22Rv1 (cell line): ENCODE data around the gene MID2.
"Not testable (repeated sequence)": the region's sequence is repeated elsewhere in the genome, so short reads cannot be mapped to it uniquely, and the experiment has no call there.

Experiments
- ZFX ChIP-seq: fragments of 450-650 bp; IDR thresholded peaks from 2 replicates; pipeline ENCODE4 v1.6.1; 2017; ENCODE audit warnings: antibody characterized with exemption, borderline replicate concordance
- TF ChIP-seq, protein P1 (sequence below): fragments of 450-650 bp; IDR thresholded peaks from 2 replicates; pipeline ENCODE4 v1.5.1; 2017; ENCODE audit warnings: mild to moderate bottlenecking

GRCh38 chrX:107857041-107857440, 31.4 kb downstream of the MID2 start:
- TF ChIP-seq, protein P1, sequence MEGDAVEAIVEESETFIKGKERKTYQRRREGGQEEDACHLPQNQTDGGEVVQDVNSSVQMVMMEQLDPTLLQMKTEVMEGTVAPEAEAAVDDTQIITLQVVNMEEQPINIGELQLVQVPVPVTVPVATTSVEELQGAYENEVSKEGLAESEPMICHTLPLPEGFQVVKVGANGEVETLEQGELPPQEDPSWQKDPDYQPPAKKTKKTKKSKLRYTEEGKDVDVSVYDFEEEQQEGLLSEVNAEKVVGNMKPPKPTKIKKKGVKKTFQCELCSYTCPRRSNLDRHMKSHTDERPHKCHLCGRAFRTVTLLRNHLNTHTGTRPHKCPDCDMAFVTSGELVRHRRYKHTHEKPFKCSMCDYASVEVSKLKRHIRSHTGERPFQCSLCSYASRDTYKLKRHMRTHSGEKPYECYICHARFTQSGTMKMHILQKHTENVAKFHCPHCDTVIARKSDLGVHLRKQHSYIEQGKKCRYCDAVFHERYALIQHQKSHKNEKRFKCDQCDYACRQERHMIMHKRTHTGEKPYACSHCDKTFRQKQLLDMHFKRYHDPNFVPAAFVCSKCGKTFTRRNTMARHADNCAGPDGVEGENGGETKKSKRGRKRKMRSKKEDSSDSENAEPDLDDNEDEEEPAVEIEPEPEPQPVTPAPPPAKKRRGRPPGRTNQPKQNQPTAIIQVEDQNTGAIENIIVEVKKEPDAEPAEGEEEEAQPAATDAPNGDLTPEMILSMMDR, result not testable (repeated sequence)
- TF ChIP-seq ZFX, result not testable (repeated sequence)
